ENCODE results near the gene RENBP.

RENBP gene

DNA sequence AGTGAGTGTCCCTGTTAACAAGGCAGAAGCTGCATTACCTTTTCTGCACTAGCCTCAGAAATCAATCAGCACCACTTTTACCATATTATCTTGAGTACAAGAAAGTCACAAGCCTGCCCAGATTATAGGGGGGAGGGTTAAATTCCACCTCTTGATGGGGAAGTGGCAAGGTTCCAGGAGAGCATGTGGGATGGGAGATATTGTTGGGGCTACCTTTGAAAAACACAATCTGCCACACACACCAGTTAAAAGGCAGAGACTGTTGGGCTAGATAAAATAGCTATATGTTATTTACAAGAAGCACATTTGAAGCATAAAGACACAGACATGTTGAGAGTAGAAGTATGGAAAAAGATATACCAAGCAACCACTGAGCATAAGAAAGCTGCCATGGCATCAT is 46.5 kb downstream of the RENBP start:
- H2AFZ ChIP-seq (ENCODE audit: low read length): no peak overlapping the region

GRCh38 chrX:153889123-153889522 is 55.3 kb downstream of the RENBP start:
- Histone ChIP-seq H3K36me3 (replicated peaks in 1 of 2; ENCODE audit: control insufficient read depth in 2 of 2, insufficient read depth in 2 of 2, low read length in 2 of 2) (no peaks in the 10 kb centered on the region), H3K18ac (ENCODE audit: low read length) (no peak overlapping the region), H3K23ac (ENCODE audit: low read depth, low read length, poor library complexity) (no peak overlapping the region), H3K14ac (ENCODE audit: low read length) (no peak overlapping the region), H2AK5ac (ENCODE audit: low read depth, low read length) (no peak overlapping the region), H2BK5ac (ENCODE audit: low read length) (no peak overlapping the region), H3K27ac (replicated peaks; ENCODE audit: low read length) (no peak overlapping the region), H3K4me3 (ENCODE audit: low read length in 2 of 2) (no peak overlapping the region), H3K79me1 (ENCODE audit: low read depth, low read length) (no peaks in the 10 kb centered on the region), H3K4me1 (ENCODE audit: control insufficient read depth in 2 of 2, insufficient read depth in 1 of 2, low read depth in 1 of 2, low read length in 2 of 2) (peaks cover 2 to 15% of the 10 kb centered on the region in 2 donors), H2BK12ac (ENCODE audit: low read length) (no peak overlapping the region), H4K91ac (ENCODE audit: low read depth, low read length, poor library complexity) (no peak overlapping the region), H3K9me3 (replicated peaks in 1 of 2; ENCODE audit: control insufficient read depth in 2 of 2, insufficient read depth in 1 of 2, low read depth in 1 of 2, low read length in 2 of 2) (no peaks in the 10 kb centered on the region), H4K8ac (ENCODE audit: low read depth, low read length) (no peak overlapping the region), H3K4ac (ENCODE audit: low read length) (no peak overlapping the region), H3K9ac (ENCODE audit: low read depth, low read length, poor library complexity) (no peak overlapping the region), H3K4me2 (ENCODE audit: insufficient read depth, low read length, poor library complexity, severe bottlenecking) (no peak overlapping the region), H2BK15ac (ENCODE audit: low read length) (no peak overlapping the region), H2BK120ac (ENCODE audit: low read depth, low read length) (no peak overlapping the region), H2AFZ (ENCODE audit: low read length) (no peak overlapping the region), H3K27me3 (ENCODE audit: control insufficient read depth in 3 of 3, insufficient read depth in 3 of 3, low read depth in 1 of 3, low read length in 3 of 3) (peaks cover 0 to 38% (median 23%) of the 10 kb centered on the region in 3 experiments)
- DNase-seq (ENCODE audit: low spot score): no peak
- no CpG with 5 or more reads among the region's 6 CpGs for WGBS, 2 donors (ENCODE audit: extremely low coverage in 2 of 2, insufficient read length in 2 of 2, insufficient replicate concordance in 1 of 2)

More for the DNA sequence above, 46.5 kb downstream of the RENBP start:
- Histone ChIP-seq H3K14ac (ENCODE audit: low read length) (no peak overlapping the region), H3K79me1 (ENCODE audit: low read depth, low read length) (no peaks in the 10 kb centered on the region), H3K4ac (ENCODE audit: low read length) (no peak overlapping the region), H3K4me3 (ENCODE audit: low read length in 2 of 2) (no peak overlapping the region), H3K27me3 (ENCODE audit: control insufficient read depth in 3 of 3, insufficient read depth in 3 of 3, low read depth in 1 of 3, low read length in 3 of 3) (peaks cover 0 to 40% (median 0%) of the 10 kb centered on the region in 3 experiments), H4K8ac (ENCODE audit: low read depth, low read length) (no peak overlapping the region), H3K36me3 (replicated peaks in 1 of 2; ENCODE audit: control insufficient read depth in 2 of 2, insufficient read depth in 2 of 2, low read length in 2 of 2) (no peaks in the 10 kb centered on the region), H3K9ac (ENCODE audit: low read depth, low read length, poor library complexity) (no peak overlapping the region), H3K18ac (ENCODE audit: low read length) (no peak overlapping the region), H3K27ac (replicated peaks; ENCODE audit: low read length) (no peak overlapping the region), H3K4me2 (ENCODE audit: insufficient read depth, low read length, poor library complexity, severe bottlenecking) (no peak overlapping the region), H3K9me3 (replicated peaks in 1 of 2; ENCODE audit: control insufficient read depth in 2 of 2, insufficient read depth in 1 of 2, low read depth in 1 of 2, low read length in 2 of 2) (no peaks in the 10 kb centered on the region), H2BK15ac (ENCODE audit: low read length) (no peak overlapping the region), H2AK5ac (ENCODE audit: low read depth, low read length) (no peak overlapping the region), H2BK12ac (ENCODE audit: low read length) (no peak overlapping the region), H3K4me1 (ENCODE audit: control insufficient read depth in 2 of 2, insufficient read depth in 1 of 2, low read depth in 1 of 2, low read length in 2 of 2) (peaks cover 3 to 10% of the 10 kb centered on the region in 2 donors), H3K23ac (ENCODE audit: low read depth, low read length, poor library complexity) (no peak overlapping the region), H2BK120ac (ENCODE audit: low read depth, low read length) (no peak overlapping the region), H4K91ac (ENCODE audit: low read depth, low read length, poor library complexity) (no peak overlapping the region), H2BK5ac (ENCODE audit: low read length) (no peak overlapping the region)
- DNase-seq (ENCODE audit: low spot score): no peak

GRCh38 chrX:153888344-153888743 is 56.1 kb downstream of the RENBP start:
- no peaks in the 10 kb centered on the region for H3K9me3 ChIP-seq (replicated peaks in 1 of 2; ENCODE audit: control insufficient read depth in 2 of 2, insufficient read depth in 1 of 2, low read depth in 1 of 2, low read length in 2 of 2)
- no CpG with 5 or more reads among the region's 6 CpGs for WGBS, 2 donors (ENCODE audit: extremely low coverage in 2 of 2, insufficient read length in 2 of 2, insufficient replicate concordance in 1 of 2)
- H3K4me2 ChIP-seq (ENCODE audit: insufficient read depth, low read length, poor library complexity, severe bottlenecking): no peak overlapping the region

DNA sequence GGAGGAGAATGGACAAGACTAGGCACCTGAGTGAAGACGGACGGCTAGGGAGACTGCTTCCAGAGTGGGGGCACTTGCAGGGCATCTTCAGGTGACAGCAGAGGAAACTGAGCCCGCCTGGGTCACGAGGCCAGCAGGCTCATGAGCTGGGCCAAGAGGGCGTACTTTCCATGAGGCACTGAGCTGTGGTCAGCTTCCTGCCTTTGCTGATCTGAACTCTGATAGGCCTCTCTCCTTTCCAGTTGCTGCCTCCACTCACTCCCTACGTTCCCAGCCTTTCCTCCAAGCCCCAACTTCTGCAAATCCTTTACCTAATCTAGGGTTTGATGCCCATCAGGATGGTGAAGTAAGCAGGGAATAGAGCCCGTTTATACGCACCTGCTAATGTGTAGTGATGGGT is 57.1 kb downstream of the RENBP start:
- H4K91ac ChIP-seq (ENCODE audit: low read depth, low read length, poor library complexity): no peak overlapping the region
- H2AFZ ChIP-seq (ENCODE audit: low read length): no peak overlapping the region
- H2BK120ac ChIP-seq (ENCODE audit: low read depth, low read length): no peak overlapping the region
- no peak overlapping the region for H3K18ac ChIP-seq (ENCODE audit: low read length)
- H2AK5ac ChIP-seq (ENCODE audit: low read depth, low read length): no peak overlapping the region
- H2BK15ac ChIP-seq (ENCODE audit: low read length): no peak overlapping the region
- no peak overlapping the region for H3K4me2 ChIP-seq (ENCODE audit: insufficient read depth, low read length, poor library complexity, severe bottlenecking)
- H3K4ac ChIP-seq (ENCODE audit: low read length): no peak overlapping the region
- peaks cover 9 to 31% of the 10 kb centered on the region in 2 donors for H3K4me1 ChIP-seq (ENCODE audit: control insufficient read depth in 2 of 2, insufficient read depth in 1 of 2, low read depth in 1 of 2, low read length in 2 of 2)
- no peak overlapping the region for H2BK12ac ChIP-seq (ENCODE audit: low read length)
- H2BK5ac ChIP-seq (ENCODE audit: low read length): no peak overlapping the region
- no peak overlapping the region for H3K27ac ChIP-seq (replicated peaks; ENCODE audit: low read length)
- peaks cover 0 to 46% (median 25%) of the 10 kb centered on the region in 3 experiments for H3K27me3 ChIP-seq (ENCODE audit: control insufficient read depth in 3 of 3, insufficient read depth in 3 of 3, low read depth in 1 of 3, low read length in 3 of 3)
- H3K14ac ChIP-seq (ENCODE audit: low read length): no peak overlapping the region
- H3K4me3 ChIP-seq (ENCODE audit: low read length in 2 of 2): no peak overlapping the region
- no peak overlapping the region for H4K8ac ChIP-seq (ENCODE audit: low read depth, low read length)
- H3K9me3 ChIP-seq (replicated peaks in 1 of 2; ENCODE audit: control insufficient read depth in 2 of 2, insufficient read depth in 1 of 2, low read depth in 1 of 2, low read length in 2 of 2): no peaks in the 10 kb centered on the region
- WGBS, 2 donors (ENCODE audit: extremely low coverage in 2 of 2, insufficient read length in 2 of 2, insufficient replicate concordance in 1 of 2): no CpG with 5 or more reads among the region's 8 CpGs
- DNase-seq (ENCODE audit: low spot score): no peak
- H3K79me1 ChIP-seq (ENCODE audit: low read depth, low read length): no peaks in the 10 kb centered on the region
- H3K23ac ChIP-seq (ENCODE audit: low read depth, low read length, poor library complexity): no peak overlapping the region
- no peaks in the 10 kb centered on the region for H3K36me3 ChIP-seq (replicated peaks in 1 of 2; ENCODE audit: control insufficient read depth in 2 of 2, insufficient read depth in 2 of 2, low read length in 2 of 2)
- no peak overlapping the region for H3K9ac ChIP-seq (ENCODE audit: low read depth, low read length, poor library complexity)

More at GRCh38 chrX:153888344-153888743, 56.1 kb downstream of the RENBP start:
- Histone ChIP-seq H3K36me3 (replicated peaks in 1 of 2; ENCODE audit: control insufficient read depth in 2 of 2, insufficient read depth in 2 of 2, low read length in 2 of 2) (no peaks in the 10 kb centered on the region), H3K4ac (ENCODE audit: low read length) (no peak overlapping the region), H2BK120ac (ENCODE audit: low read depth, low read length) (no peak overlapping the region), H2AFZ (ENCODE audit: low read length) (no peak overlapping the region), H2BK12ac (ENCODE audit: low read length) (no peak overlapping the region), H3K9ac (ENCODE audit: low read depth, low read length, poor library complexity) (no peak overlapping the region), H3K18ac (ENCODE audit: low read length) (no peak overlapping the region), H3K4me3 (ENCODE audit: low read length in 2 of 2) (no peak overlapping the region), H2BK15ac (ENCODE audit: low read length) (no peak overlapping the region), H3K23ac (ENCODE audit: low read depth, low read length, poor library complexity) (no peak overlapping the region), H3K4me1 (ENCODE audit: control insufficient read depth in 2 of 2, insufficient read depth in 1 of 2, low read depth in 1 of 2, low read length in 2 of 2) (peaks cover 2 to 23% of the 10 kb centered on the region in 2 donors), H3K27ac (replicated peaks; ENCODE audit: low read length) (no peak overlapping the region), H2BK5ac (ENCODE audit: low read length) (no peak overlapping the region), H3K79me1 (ENCODE audit: low read depth, low read length) (no peaks in the 10 kb centered on the region), H4K8ac (ENCODE audit: low read depth, low read length) (no peak overlapping the region), H3K27me3 (ENCODE audit: control insufficient read depth in 3 of 3, insufficient read depth in 3 of 3, low read depth in 1 of 3, low read length in 3 of 3) (peaks cover 0 to 38% (median 25%) of the 10 kb centered on the region in 3 experiments), H4K91ac (ENCODE audit: low read depth, low read length, poor library complexity) (no peak overlapping the region), H3K14ac (ENCODE audit: low read length) (no peak overlapping the region), H2AK5ac (ENCODE audit: low read depth, low read length) (no peak overlapping the region)
- DNase-seq (ENCODE audit: low spot score): no peak

All from neuronal stem cell (in vitro differentiated cells).